Gastroesophageal sphincter (tissue), 2 donors: Measurements from ENCODE around the gene BPI.

Source experiments
- POLR2A ChIP-seq, 2 donors: fragments of 450-650 bp; IDR thresholded peaks; one replicate each; pipeline ENCODE4 v1.6.1; 2017; ENCODE audit warnings: antibody characterized with exemption in 2 of 2, mild to moderate bottlenecking in 2 of 2, moderate library complexity in 1 of 2
- POLR2AphosphoS5 ChIP-seq: sonication (generic); formaldehyde crosslinking; IDR thresholded peaks from one replicate; pipeline ENCODE4 v1.6.1; 2017; ENCODE audit warnings: antibody characterized with exemption

- TF ChIP-seq POLR2AphosphoS5 (no peak), POLR2A (IDR thresholded peaks at IDR 0.05) (no peak)
Observed at GRCh38 chr20:38311091-38311490, 7.1 kb downstream of the BPI start.
